Liver (tissue), 9 donors: ENCODE data around the gene DIP2C. TPM values are rescaled to one million over a fixed set of nuclear protein-coding genes. Genes with fewer than 3 reads are reported as not detected.

ENCODE experiments used
- DNase-seq: peaks from one replicate; pipeline ENCODE4 v3.0.0-alpha.2; 2017; ENCODE audit warnings: low spot score
- H3K27ac ChIP-seq, 2 donors: one replicate each; pipeline ENCODE4 v1.7.0; 2013; ENCODE audit warnings: inconsistent platforms in 2 of 2, low read length in 2 of 2, control low read depth in 1 of 2, low read depth in 1 of 2, mild to moderate bottlenecking in 1 of 2
- H3K27me3 ChIP-seq, 4 donors: one replicate each; pipeline versions ENCODE4 v1.6.1 to v1.7.0; 2013; ENCODE audit warnings: low read length in 3 of 4, inconsistent platforms in 1 of 4, mild to moderate bottlenecking in 1 of 4, moderate library complexity in 1 of 4; ENCODE audit not compliant: control insufficient read depth in 4 of 4, insufficient read depth in 4 of 4
- H3K36me3 ChIP-seq, 4 donors: one replicate each; pipeline versions ENCODE4 v1.6.1 to v1.7.0; 2013; ENCODE audit warnings: low read length in 3 of 4, mild to moderate bottlenecking in 3 of 4, low read depth in 1 of 4, moderate library complexity in 1 of 4; ENCODE audit not compliant: control insufficient read depth in 4 of 4, insufficient read depth in 3 of 4
- H3K4me1 ChIP-seq, 4 donors: one replicate each; pipeline versions ENCODE4 v1.6.1 to v1.7.0; 2013; ENCODE audit warnings: low read length in 3 of 4, mild to moderate bottlenecking in 3 of 4, moderate library complexity in 1 of 4; ENCODE audit not compliant: control insufficient read depth in 4 of 4, insufficient read depth in 4 of 4
- H3K4me3 ChIP-seq, 3 donors: one replicate each; pipeline versions ENCODE4 v1.6.1 to v1.7.0; 2013; ENCODE audit warnings: low read length in 3 of 3, control low read depth in 1 of 3, low read depth in 1 of 3, mild to moderate bottlenecking in 1 of 3
- H3K9ac ChIP-seq, 2 donors: one replicate each; pipeline ENCODE4 v1.7.0; 2013; ENCODE audit warnings: low read length in 2 of 2, mild to moderate bottlenecking in 2 of 2, moderate library complexity in 2 of 2, control low read depth in 1 of 2, low read depth in 1 of 2
- H3K9me3 ChIP-seq, 4 donors: one replicate each; pipeline versions ENCODE4 v1.6.1 to v1.7.0; 2013; ENCODE audit warnings: low read length in 3 of 4; ENCODE audit not compliant: control insufficient read depth in 4 of 4
- ATF3 ChIP-seq: IDR thresholded peaks from 2 replicates; pipeline ENCODE4 v1.6.1; 2016; ENCODE audit warnings: antibody characterized with exemption
- CTCF ChIP-seq: fragments of 150-350 bp; IDR thresholded peaks from 2 replicates; pipeline ENCODE4 v1.5.1; 2017; ENCODE audit warnings: improper control_type of control experiment, low read depth, low read length; ENCODE audit not compliant: missing input control
- EGR1 ChIP-seq, 2 donors: IDR thresholded peaks; 2 replicates each; pipeline ENCODE4 v1.6.1; 2016 to 2018; ENCODE audit warnings: antibody characterized with exemption in 2 of 2, low read depth in 2 of 2
- FOXA1 ChIP-seq: IDR thresholded peaks from 2 replicates; pipeline ENCODE4 v1.6.1; 2016; ENCODE audit warnings: antibody characterized with exemption
- FOXA2 ChIP-seq: IDR thresholded peaks from 2 replicates; pipeline ENCODE4 v1.6.1; 2016; ENCODE audit warnings: antibody characterized with exemption
- GABPA ChIP-seq, 2 donors: IDR thresholded peaks in 1 of 2; conservative IDR thresholded peaks in 1 of 2; 2 replicates each; pipeline ENCODE4 v1.6.1; 2016; ENCODE audit warnings: antibody characterized with exemption in 2 of 2, mild to moderate bottlenecking in 1 of 2, moderate library complexity in 1 of 2
- HNF4A ChIP-seq, 2 donors: conservative IDR thresholded peaks; 2 replicates each; pipeline ENCODE4 v1.6.1; 2016; ENCODE audit warnings: antibody characterized with exemption in 2 of 2, mild to moderate bottlenecking in 2 of 2
- JUND ChIP-seq, 2 donors: IDR thresholded peaks; 2 replicates each; pipeline ENCODE4 v1.6.1; 2016; ENCODE audit warnings: antibody characterized with exemption in 2 of 2
- NR2F2 ChIP-seq: IDR thresholded peaks from 2 replicates; pipeline ENCODE4 v1.6.1; 2016; ENCODE audit warnings: antibody characterized with exemption
- RAD21 ChIP-seq, 2 donors: IDR thresholded peaks; 2 replicates each; pipeline ENCODE4 v1.6.1; 2016; ENCODE audit warnings: antibody characterized with exemption in 2 of 2, mild to moderate bottlenecking in 2 of 2
- RXRA ChIP-seq, 2 donors: IDR thresholded peaks; 2 replicates each; pipeline ENCODE4 v1.6.1; 2017 to 2018; ENCODE audit warnings: antibody characterized with exemption in 2 of 2, mild to moderate bottlenecking in 1 of 2
- SP1 ChIP-seq: IDR thresholded peaks from 2 replicates; pipeline ENCODE4 v1.6.1; 2018; ENCODE audit warnings: antibody characterized with exemption, mild to moderate bottlenecking
- TAF1 ChIP-seq: conservative IDR thresholded peaks from 2 replicates; pipeline ENCODE4 v1.6.1; 2016; ENCODE audit warnings: antibody characterized with exemption, mild to moderate bottlenecking
- ZBTB33 ChIP-seq: IDR thresholded peaks from 2 replicates; pipeline ENCODE4 v1.6.1; 2016; ENCODE audit warnings: antibody characterized with exemption
- WGBS: extraction: QIAGEN DNeasy Blood & Tissue Kit; methylation state at CpG from one replicate; pipeline ENCODE4 v1.1.7; 2013; 5-methylcytosine and 5-hydroxymethylcytosine counted together
- polyA plus RNA-seq, 2 donors: library from polyadenylated mRNA; stranded (reverse) in 1 of 2; unstranded in 1 of 2; fragments of 200-250 nt in 1 of 2; fragments of >200 nt in 1 of 2; fragmentation: Nextera tagmentation in 1 of 2; extraction: Ambion mirVana in 1 of 2; gene quantifications; one replicate each; pipeline versions ENCODE4 v1.2.1 to v1.2.3, GENCODE V29; 2013 to 2015
- total RNA-seq, 2 donors: library from RNA; depleted of rRNA; stranded (reverse); fragments of >200 nt; gene quantifications; one replicate each; pipeline ENCODE4 v1.2.3, GENCODE V29; 2014
- donor health status: healthy.
- donor health status: healthy.
- donor health status: healthy.
- donor health status: healthy.
- donor health status: healthy.

DIP2C gene
- total and polyA plus RNA-seq, 4 donors = 4.2 to 12.2 (median 5.7) TPM

- H3K27ac ChIP-seq = peak overlapping the region; percentile 39 to 51
- no peak for DNase-seq
- WGBS = 60% methylated on average over 33 of the region's 33 CpGs
Measured at GRCh38 chr10:338171-339037, 351.1 kb downstream of the DIP2C start.

GRCh38 chr10:336247-336646 lies 353.2 kb downstream of the DIP2C start:
- no peak for DNase-seq
- H3K4me1 ChIP-seq = peaks cover 0 to 6% (median 5%) of the 10 kb centered on the region in 4 donors
- no peak overlapping the region for H3K27ac ChIP-seq
- 95% methylated on average over 6 of the region's 6 CpGs for whole genome bisulfite sequencing
- H3K9ac ChIP-seq = no peak overlapping the region
- TF ChIP-seq ATF3 (no peak), EGR1 (IDR thresholded peaks at IDR 0.05; ENCODE audit: low read depth in 2 of 2) (no peak), TAF1 (no peak), CTCF (no peak), ZBTB33 (no peak), RAD21 (IDR thresholded peaks at IDR 0.05) (no peak), JUND (IDR thresholded peaks at IDR 0.05) (no peak), HNF4A (conservative IDR thresholded peaks at IDR 0.05) (no peak), GABPA (IDR thresholded peaks at IDR 0.05 in 1 of 2, conservative IDR thresholded peaks at IDR 0.05 in 1 of 2) (no peak), FOXA2 (no peak), FOXA1 (no peak), SP1 (no peak), NR2F2 (no peak)
- H3K9me3 ChIP-seq = no peaks in the 10 kb centered on the region
- no peaks in the 10 kb centered on the region for H3K27me3 ChIP-seq
- H3K4me3 ChIP-seq = no peak overlapping the region
- peaks cover 0 to 7% (median 5%) of the 10 kb centered on the region in 4 donors for H3K36me3 ChIP-seq

More at GRCh38 chr10:338171-339037, 351.1 kb downstream of the DIP2C start:
- peaks cover 0 to 6% (median 5%) of the 10 kb centered on the region in 4 donors for H3K4me1 ChIP-seq
- no peaks in the 10 kb centered on the region for H3K9me3 ChIP-seq
- TF ChIP-seq RAD21 (IDR thresholded peaks at IDR 0.05) = no peak
- TF ChIP-seq EGR1 (IDR thresholded peaks at IDR 0.05; ENCODE audit: low read depth in 2 of 2) = no peak
- peak in 1 of 2 donors; percentile 72 for TF ChIP-seq HNF4A (conservative IDR thresholded peaks at IDR 0.05)
- peak; percentile 90 for TF ChIP-seq FOXA2
- peak; percentile 79 for TF ChIP-seq FOXA1
- no peak for TF ChIP-seq RXRA (IDR thresholded peaks at IDR 0.05)
- H3K4me3 ChIP-seq = no peak overlapping the region
- H3K27me3 ChIP-seq = no peaks in the 10 kb centered on the region
- peaks cover 0 to 12% (median 7%) of the 10 kb centered on the region in 4 donors for H3K36me3 ChIP-seq
- H3K9ac ChIP-seq = no peak overlapping the region
